Ishikawa (cell line): ENCODE measurements around the gene SMARCD1.

ENCODE experiments used
- CEBPB ChIP-seq: IDR thresholded peaks from 2 replicates; pipeline ENCODE4 v1.6.1; 2012
- EGR1 ChIP-seq: IDR thresholded peaks from 2 replicates; pipeline ENCODE4 v1.6.1; 2012
- FOXM1 ChIP-seq: IDR thresholded peaks from 2 replicates; pipeline ENCODE4 v1.6.1; 2012; ENCODE audit warnings: low read depth, borderline replicate concordance
- RAD21 ChIP-seq: IDR thresholded peaks from 2 replicates; pipeline ENCODE4 v1.6.1; 2012; ENCODE audit warnings: low read depth
- TF ChIP-seq, protein P1 (sequence below): IDR thresholded peaks from 2 replicates; pipeline ENCODE4 v1.6.1; 2012

DNA sequence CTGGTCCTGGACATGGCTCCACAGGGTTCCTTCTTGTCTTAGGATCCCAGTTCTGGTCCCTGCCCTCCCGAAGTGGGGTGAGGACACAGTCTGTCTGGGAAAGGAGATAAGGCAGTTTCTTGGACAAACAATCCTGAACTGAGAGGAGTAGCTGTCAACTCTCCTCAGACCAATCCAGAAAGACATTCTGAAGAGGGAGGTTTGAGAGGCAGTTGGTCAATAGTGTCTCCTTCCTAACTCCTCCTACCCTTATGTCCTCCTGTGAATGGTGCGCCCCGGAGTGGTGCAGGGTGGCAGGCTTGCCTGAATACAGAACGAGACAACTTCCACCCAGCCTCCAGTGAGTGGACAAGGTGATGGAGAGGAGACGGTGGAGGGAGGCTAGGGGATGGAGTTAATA lies 43.2 kb upstream of the SMARCD1 start:
- TF ChIP-seq, protein P1, sequence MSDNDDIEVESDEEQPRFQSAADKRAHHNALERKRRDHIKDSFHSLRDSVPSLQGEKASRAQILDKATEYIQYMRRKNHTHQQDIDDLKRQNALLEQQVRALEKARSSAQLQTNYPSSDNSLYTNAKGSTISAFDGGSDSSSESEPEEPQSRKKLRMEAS: no peak
- TF ChIP-seq EGR1: no peak
- no peak for TF ChIP-seq CEBPB
- TF ChIP-seq RAD21: no peak
- no peak for TF ChIP-seq FOXM1
